SU-DHL-6 (cell line): ENCODE results near the gene COL6A1.

ENCODE experiments used
- H2AFZ ChIP-seq: fragments of 200-600 bp; sonication (generic); 2 replicates; pipeline ENCODE4 v1.6.1; 2014; ENCODE audit warnings: low read depth, mild to moderate bottlenecking, moderate library complexity, mixed read lengths, antibody characterized with exemption, low read length; ENCODE audit not compliant: severe bottlenecking
- H3F3A ChIP-seq: fragments of 200-600 bp; shearing (Covaris generic); 2 replicates; pipeline ENCODE4 v1.6.0; 2016; ENCODE audit warnings: antibody characterized with exemption, mild to moderate bottlenecking; ENCODE audit not compliant: insufficient read depth
- H3K27ac ChIP-seq: fragments of 200-600 bp; sonication (generic); 2 replicates; pipeline ENCODE4 v1.5.1; 2016; ENCODE audit warnings: low read depth, mild to moderate bottlenecking, low read length, moderate library complexity, mixed read lengths
- H3K27me3 ChIP-seq: fragments of 200-600 bp; sonication (generic), shearing (Covaris generic); 2 replicates; pipeline ENCODE4 v1.6.0; 2014; ENCODE audit warnings: mild to moderate bottlenecking, low read length
- H3K36me3 ChIP-seq: fragments of 200-600 bp; sonication (generic); 2 replicates; pipeline ENCODE4 v1.6.1; 2014; ENCODE audit warnings: mild to moderate bottlenecking, low read length, mixed read lengths
- H3K4me2 ChIP-seq: fragments of 300-600, 200-600 bp; shearing (Covaris generic), sonication (generic); 2 replicates; pipeline ENCODE4 v1.6.0; 2014; ENCODE audit warnings: low read length, low read depth, mild to moderate bottlenecking; ENCODE audit not compliant: poor library complexity, severe bottlenecking
- H3K4me3 ChIP-seq: fragments of 200-600 bp; sonication (generic); 2 replicates; pipeline ENCODE4 v1.5.1; 2014; ENCODE audit warnings: antibody characterized with exemption, low read length, mild to moderate bottlenecking, mixed read lengths; ENCODE audit not compliant: insufficient read depth, poor library complexity, severe bottlenecking
- H3K79me2 ChIP-seq: fragments of 200-600 bp; sonication (generic); 2 replicates; pipeline ENCODE4 v1.6.1; 2014; ENCODE audit warnings: mild to moderate bottlenecking, low read length, moderate library complexity; ENCODE audit not compliant: insufficient read depth
- H3K9ac ChIP-seq: fragments of 200-600 bp; sonication (generic); 2 replicates; pipeline ENCODE4 v1.7.0; 2014; ENCODE audit warnings: mild to moderate bottlenecking, low read length
- H3K9me2 ChIP-seq: fragments of 200-600 bp; sonication (generic); replicated peaks from 2 replicates; pipeline ENCODE4 v1.6.1; 2014; ENCODE audit warnings: low read length; ENCODE audit not compliant: insufficient read depth
- H3K9me3 ChIP-seq: fragments of 200-600 bp; sonication (generic); 2 replicates; pipeline ENCODE4 v1.6.1; 2014; ENCODE audit warnings: low read length, mixed read lengths; ENCODE audit not compliant: insufficient read depth
- H4K20me1 ChIP-seq: fragments of 200-600 bp; sonication (generic); 2 replicates; pipeline ENCODE4 v1.6.1; 2014; ENCODE audit warnings: low read depth, mild to moderate bottlenecking, antibody characterized with exemption, low read length, moderate library complexity, mixed read lengths
- EZH2phosphoT487 ChIP-seq: fragments of 200-600 bp; sonication (generic), shearing (Covaris generic); conservative IDR thresholded peaks from 2 replicates; pipeline ENCODE4 v1.6.1; 2018; ENCODE audit warnings: mild to moderate bottlenecking, antibody characterized with exemption, low read length, moderate library complexity, mixed read lengths
- TF ChIP-seq, protein P1 (sequence below): fragments of 200-600 bp; sonication (generic); IDR thresholded peaks from one replicate; pipeline ENCODE4 v1.5.1; 2017; ENCODE audit warnings: antibody characterized with exemption, mild to moderate bottlenecking, low read length, moderate library complexity; ENCODE audit not compliant: insufficient read depth, poor library complexity, severe bottlenecking

Gene COL6A1

GRCh38 chr21:45991606-45992300 is 10.2 kb downstream of the COL6A1 start:
- Histone ChIP-seq H3K9me3 (no peaks in the 10 kb centered on the region), H3K4me2 (no peak overlapping the region), H3K27me3 (no peaks in the 10 kb centered on the region), H4K20me1 (no peaks in the 10 kb centered on the region), H3K4me3 (no peak overlapping the region), H2AFZ (no peak overlapping the region), H3K9ac (no peak overlapping the region), H3K27ac (no peak overlapping the region), H3K9me2 (no peaks in the 10 kb centered on the region), H3F3A (no peaks in the 10 kb centered on the region), H3K79me2 (no peaks in the 10 kb centered on the region), H3K36me3 (no peaks in the 10 kb centered on the region)
- TF ChIP-seq, protein P1, sequence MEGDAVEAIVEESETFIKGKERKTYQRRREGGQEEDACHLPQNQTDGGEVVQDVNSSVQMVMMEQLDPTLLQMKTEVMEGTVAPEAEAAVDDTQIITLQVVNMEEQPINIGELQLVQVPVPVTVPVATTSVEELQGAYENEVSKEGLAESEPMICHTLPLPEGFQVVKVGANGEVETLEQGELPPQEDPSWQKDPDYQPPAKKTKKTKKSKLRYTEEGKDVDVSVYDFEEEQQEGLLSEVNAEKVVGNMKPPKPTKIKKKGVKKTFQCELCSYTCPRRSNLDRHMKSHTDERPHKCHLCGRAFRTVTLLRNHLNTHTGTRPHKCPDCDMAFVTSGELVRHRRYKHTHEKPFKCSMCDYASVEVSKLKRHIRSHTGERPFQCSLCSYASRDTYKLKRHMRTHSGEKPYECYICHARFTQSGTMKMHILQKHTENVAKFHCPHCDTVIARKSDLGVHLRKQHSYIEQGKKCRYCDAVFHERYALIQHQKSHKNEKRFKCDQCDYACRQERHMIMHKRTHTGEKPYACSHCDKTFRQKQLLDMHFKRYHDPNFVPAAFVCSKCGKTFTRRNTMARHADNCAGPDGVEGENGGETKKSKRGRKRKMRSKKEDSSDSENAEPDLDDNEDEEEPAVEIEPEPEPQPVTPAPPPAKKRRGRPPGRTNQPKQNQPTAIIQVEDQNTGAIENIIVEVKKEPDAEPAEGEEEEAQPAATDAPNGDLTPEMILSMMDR: no peak
- TF ChIP-seq EZH2phosphoT487: no peak

DNA sequence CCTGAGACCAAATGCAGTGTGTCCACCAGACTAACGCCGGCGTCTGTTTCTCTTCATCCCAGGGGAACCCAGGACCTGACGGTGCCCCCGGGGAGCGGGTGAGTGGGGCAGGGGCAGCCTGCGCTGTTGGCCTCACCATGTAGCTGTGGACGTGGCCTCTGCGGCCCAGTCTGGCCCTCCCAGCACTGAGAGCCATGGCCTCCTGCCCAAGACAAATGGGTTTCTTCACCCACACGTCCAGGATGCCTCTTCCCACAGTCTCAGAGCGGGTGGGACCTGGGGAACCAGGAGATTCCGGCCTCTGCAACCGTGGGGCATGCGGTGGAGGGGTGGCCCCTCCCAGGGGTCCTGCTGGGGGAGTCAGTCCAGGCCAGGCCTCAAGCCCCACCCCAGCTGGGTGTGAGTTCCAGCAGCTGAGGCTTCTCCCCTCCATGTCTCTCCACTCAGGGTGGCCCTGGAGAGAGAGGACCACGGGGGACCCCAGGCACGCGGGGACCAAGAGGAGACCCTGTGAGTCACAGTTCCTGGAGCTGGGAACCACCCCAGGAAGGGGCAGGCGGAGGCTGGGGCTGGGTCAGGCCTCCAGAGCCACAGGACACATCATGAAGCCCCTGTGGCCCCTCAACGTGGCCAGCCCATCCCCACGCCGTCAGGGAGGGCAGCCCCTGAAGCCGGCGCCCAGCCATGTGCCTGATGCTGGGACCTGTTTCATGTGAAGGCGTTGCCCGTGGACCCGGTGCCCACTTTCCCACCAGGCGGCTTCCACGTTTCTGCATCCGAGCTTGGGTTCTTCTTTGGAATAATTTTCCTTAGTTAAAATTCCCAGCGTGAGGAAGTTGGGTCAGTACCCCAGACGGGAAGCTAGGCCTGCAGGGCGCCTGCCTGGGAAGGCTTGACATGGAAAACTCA is 11.0 kb downstream of the COL6A1 start:
- no peaks in the 10 kb centered on the region for H3K79me2 ChIP-seq
- H4K20me1 ChIP-seq: no peaks in the 10 kb centered on the region
- no peak overlapping the region for H3K27ac ChIP-seq
- H3K4me2 ChIP-seq: no peak overlapping the region
- no peak overlapping the region for H2AFZ ChIP-seq
- no peaks in the 10 kb centered on the region for H3K36me3 ChIP-seq
- H3K27me3 ChIP-seq: no peaks in the 10 kb centered on the region
- no peak overlapping the region for H3K4me3 ChIP-seq
- H3K9me3 ChIP-seq: no peaks in the 10 kb centered on the region
- H3K9ac ChIP-seq: no peak overlapping the region
- H3K9me2 ChIP-seq: no peaks in the 10 kb centered on the region
- H3F3A ChIP-seq: no peaks in the 10 kb centered on the region
- TF ChIP-seq EZH2phosphoT487: no peak
- TF ChIP-seq, protein P1: no peak

DNA sequence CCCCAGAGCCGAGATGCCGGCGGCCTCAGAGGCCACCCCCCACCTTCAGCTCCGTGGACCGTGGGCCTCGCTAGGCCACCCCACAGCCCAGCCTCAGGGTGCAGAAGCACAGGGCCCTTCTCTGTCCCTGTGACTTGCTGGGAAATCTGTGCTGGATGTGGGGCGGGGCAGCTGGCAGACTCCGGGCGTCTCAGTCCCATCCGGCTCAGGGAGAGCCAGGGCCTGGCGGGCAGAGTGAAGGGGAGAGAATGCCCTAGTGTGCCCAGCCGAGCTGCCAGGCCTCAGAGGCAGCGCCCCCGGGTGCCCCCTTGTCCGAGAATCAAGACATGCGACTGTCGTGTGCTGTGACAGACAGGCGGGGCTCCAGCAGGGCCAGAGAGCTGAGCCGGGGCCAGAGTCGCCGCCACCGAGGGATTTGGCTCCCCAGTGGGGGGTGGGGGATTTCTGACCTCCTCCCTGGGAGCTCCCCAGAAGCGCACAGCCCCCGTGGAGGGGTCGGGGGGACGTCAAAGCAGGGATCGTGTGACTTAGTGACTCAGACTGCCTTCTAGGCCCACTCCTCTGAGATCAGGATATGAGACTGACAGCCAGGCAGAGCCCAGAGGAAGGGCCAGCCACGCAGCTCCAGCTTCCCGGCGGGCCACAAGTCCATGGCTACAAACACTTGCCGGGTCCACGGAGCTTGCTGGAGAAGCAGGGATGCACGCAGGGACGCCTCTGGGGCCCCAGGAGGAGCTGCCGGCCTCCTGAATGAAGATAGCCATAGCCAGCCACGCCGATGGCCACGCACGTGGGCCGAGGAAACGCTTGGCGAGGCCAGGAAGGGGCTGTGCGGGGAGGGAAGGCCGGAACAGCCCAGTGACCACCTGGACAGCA is 11.9 kb downstream of the COL6A1 start:
- TF ChIP-seq, protein P1: no peak
- no peak for TF ChIP-seq EZH2phosphoT487
- Histone ChIP-seq H3K9me3 (no peaks in the 10 kb centered on the region), H3K79me2 (no peaks in the 10 kb centered on the region), H3K36me3 (no peaks in the 10 kb centered on the region), H3F3A (no peaks in the 10 kb centered on the region), H3K4me3 (no peak overlapping the region), H4K20me1 (no peaks in the 10 kb centered on the region), H3K27me3 (no peaks in the 10 kb centered on the region), H3K9me2 (no peaks in the 10 kb centered on the region), H2AFZ (no peak overlapping the region), H3K4me2 (no peak overlapping the region), H3K9ac (no peak overlapping the region), H3K27ac (no peak overlapping the region)
